ENCODE data around the gene TMED6.
"Not testable (repeated sequence)": the region's sequence is repeated elsewhere in the genome, so short reads cannot be mapped to it uniquely, and the experiment has no call there.

GRCh38 chr16:69360070-69360469 lies 8.5 kb upstream of the TMED6 start:
- TF ChIP-seq CTCF (conservative IDR thresholded peaks at IDR 0.05 in 1 of 2, IDR thresholded peaks at IDR 0.05 in 1 of 2; ENCODE audit: low read depth in 1 of 2, low read length in 2 of 2); EZH2 (IDR thresholded peaks at IDR 0.05; ENCODE audit: low read length, missing control alignments): not testable (repeated sequence)

All from fibroblast of lung (primary cell).